Measurements from ENCODE around the gene RPN1. TPM values are rescaled to one million over a fixed set of nuclear protein-coding genes. Genes with fewer than 3 reads are reported as not detected.
"Not testable (repeated sequence)": the region's sequence is repeated elsewhere in the genome, so short reads cannot be mapped to it uniquely, and the experiment has no call there.

The RPN1 gene
- total RNA-seq, 5 donors from 2014 or later (not counting 1 experiment from before 2014, with no cell fraction given), result 86.1 to 119 (median 100) TPM

- not testable (repeated sequence) for H3K36me3 Mint-ChIP-seq; H3K27ac ChIP-seq (ENCODE audit: low read length); H3K4me1 ChIP-seq (ENCODE audit: control insufficient read depth in 1 of 2, extremely low read depth in 1 of 2, insufficient read depth in 2 of 2, low read length in 2 of 2); H3K27me3 Mint-ChIP-seq; H3K36me3 ChIP-seq (ENCODE audit: control insufficient read depth in 2 of 2, extremely low read depth in 1 of 2, insufficient read depth in 1 of 2, low read length in 1 of 2); ATAC-seq (replicated peaks in 1 of 4); H3K9me3 Mint-ChIP-seq; H3K9me3 ChIP-seq; DNase-seq; H3K27me3 ChIP-seq (replicated peaks in 1 of 2; ENCODE audit: control insufficient read depth in 2 of 2, extremely low read depth in 1 of 2, insufficient read depth in 2 of 2, low read length in 1 of 2); H3K4me3 Mint-ChIP-seq; H3K4me3 ChIP-seq (ENCODE audit: control insufficient read depth in 1 of 2, extremely low read depth in 1 of 2, low read length in 1 of 2)
- peak overlapping the region in 1 of 2 donors; percentile 17 for H3K27ac Mint-ChIP-seq
- ChIA-PET POLR2A (interaction anchor here in 1 of 2 donors (0.6 kb wide), 1 partner anchor 24 kb away, joined by 3 read pairs; no protein-coding TSS in a partner anchor), CTCF (interaction anchor here in 1 of 2 donors (0.6 kb wide), 1 partner anchor 24 kb away, joined by 6 read pairs; no protein-coding TSS in a partner anchor)
- peaks cover 6 to 27% (median 19%) of the 10 kb centered on the region in 3 donors for H3K4me1 Mint-ChIP-seq
- WGBS (ENCODE audit: insufficient coverage), result no CpG with 5 or more reads among the region's 1 CpG
These were observed 60.6 kb downstream of the RPN1 start for GRCh38 chr3:128589985-128590384.

GRCh38 chr3:128588147-128588546, 62.5 kb downstream of the RPN1 start:
- H3K4me3 ChIP-seq (ENCODE audit: control insufficient read depth in 1 of 2, extremely low read depth in 1 of 2, low read length in 1 of 2), result no peak overlapping the region
- CTCF ChIA-PET, result interaction anchor here in 1 of 2 donors (0.7 kb wide), 1 partner anchor 431 kb away, joined by 3 read pairs; no protein-coding TSS in a partner anchor
- no peaks in the 10 kb centered on the region for H3K9me3 ChIP-seq
- H3K27me3 Mint-ChIP-seq, result peaks cover 0 to 7% of the 10 kb centered on the region in 2 donors
- POLR2A ChIA-PET, result interaction anchor here in 1 of 2 donors (0.7 kb wide), 1 partner anchor 61 kb away, joined by 4 read pairs; no protein-coding TSS in a partner anchor
- H3K36me3 Mint-ChIP-seq, result no peaks in the 10 kb centered on the region
- H3K27me3 ChIP-seq (replicated peaks in 1 of 2; ENCODE audit: control insufficient read depth in 2 of 2, extremely low read depth in 1 of 2, insufficient read depth in 2 of 2, low read length in 1 of 2), result peaks cover 0 to 13% of the 10 kb centered on the region in 2 experiments
- H3K27ac ChIP-seq (ENCODE audit: low read length), result no peak overlapping the region
- peaks cover 4 to 21% (median 19%) of the 10 kb centered on the region in 3 donors for H3K4me1 Mint-ChIP-seq
- no peaks in the 10 kb centered on the region for H3K36me3 ChIP-seq (ENCODE audit: control insufficient read depth in 2 of 2, extremely low read depth in 1 of 2, insufficient read depth in 1 of 2, low read length in 1 of 2)
- no peak for ATAC-seq (replicated peaks in 1 of 4)
- H3K4me1 ChIP-seq (ENCODE audit: control insufficient read depth in 1 of 2, extremely low read depth in 1 of 2, insufficient read depth in 2 of 2, low read length in 2 of 2), result no peaks in the 10 kb centered on the region
- H3K9me3 Mint-ChIP-seq, result peaks cover 0 to 5% (median 0%) of the 10 kb centered on the region in 3 donors
- no peak for DNase-seq
- H3K27ac Mint-ChIP-seq, result peak overlapping the region in 1 of 2 donors; percentile 49
- H3K4me3 Mint-ChIP-seq, result peak overlapping the region in 1 of 3 donors; percentile 28
- WGBS (ENCODE audit: insufficient coverage), result 49% methylated on average over 9 of the region's 10 CpGs

- no peaks in the 10 kb centered on the region for H3K36me3 Mint-ChIP-seq
These were observed 63.2 kb downstream of the RPN1 start for GRCh38 chr3:128587391-128587790.

GRCh38 chr3:128586932-128587331, 63.7 kb downstream of the RPN1 start:
- peaks cover 1 to 18% (median 15%) of the 10 kb centered on the region in 3 donors for H3K4me1 Mint-ChIP-seq

More at GRCh38 chr3:128587391-128587790, 63.2 kb downstream of the RPN1 start:
- peaks cover 0 to 11% of the 10 kb centered on the region in 2 donors for H3K27me3 Mint-ChIP-seq
- Histone ChIP-seq H3K4me3 (ENCODE audit: control insufficient read depth in 1 of 2, extremely low read depth in 1 of 2, low read length in 1 of 2) (no peak overlapping the region), H3K36me3 (ENCODE audit: control insufficient read depth in 2 of 2, extremely low read depth in 1 of 2, insufficient read depth in 1 of 2, low read length in 1 of 2) (no peaks in the 10 kb centered on the region), H3K27ac (ENCODE audit: low read length) (no peak overlapping the region), H3K9me3 (no peaks in the 10 kb centered on the region), H3K4me1 (ENCODE audit: control insufficient read depth in 1 of 2, extremely low read depth in 1 of 2, insufficient read depth in 2 of 2, low read length in 2 of 2) (no peaks in the 10 kb centered on the region), H3K27me3 (replicated peaks in 1 of 2; ENCODE audit: control insufficient read depth in 2 of 2, extremely low read depth in 1 of 2, insufficient read depth in 2 of 2, low read length in 1 of 2) (peaks cover 0 to 16% of the 10 kb centered on the region in 2 experiments)
- ChIA-PET CTCF (no interaction called here), POLR2A (interaction anchor here in 1 of 2 donors (0.7 kb wide), 1 partner anchor 62 kb away, joined by 4 read pairs; no protein-coding TSS in a partner anchor)
- no peak for DNase-seq
- no peak overlapping the region for H3K4me3 Mint-ChIP-seq
- H3K27ac Mint-ChIP-seq, result no peak overlapping the region
- WGBS (ENCODE audit: insufficient coverage), result 92% methylated on average over 2 of the region's 3 CpGs
- H3K9me3 Mint-ChIP-seq, result peaks cover 0 to 5% (median 0%) of the 10 kb centered on the region in 3 donors
- H3K4me1 Mint-ChIP-seq, result peaks cover 4 to 21% (median 19%) of the 10 kb centered on the region in 3 donors
- no peak for ATAC-seq (replicated peaks in 1 of 4)

GRCh38 chr3:128586391-128586790, 64.2 kb downstream of the RPN1 start:
- H3K4me1 ChIP-seq (ENCODE audit: control insufficient read depth in 1 of 2, extremely low read depth in 1 of 2, insufficient read depth in 2 of 2, low read length in 2 of 2); H3K9me3 Mint-ChIP-seq; H3K9me3 ChIP-seq; CTCF ChIA-PET; POLR2A ChIA-PET; DNase-seq; H3K27ac Mint-ChIP-seq; ATAC-seq (replicated peaks in 1 of 4); H3K36me3 Mint-ChIP-seq; H3K4me3 Mint-ChIP-seq; H3K27ac ChIP-seq (ENCODE audit: low read length); H3K36me3 ChIP-seq (ENCODE audit: control insufficient read depth in 2 of 2, extremely low read depth in 1 of 2, insufficient read depth in 1 of 2, low read length in 1 of 2); H3K4me3 ChIP-seq (ENCODE audit: control insufficient read depth in 1 of 2, extremely low read depth in 1 of 2, low read length in 1 of 2): not testable (repeated sequence)
- Mint-ChIP-seq H3K27me3 (peaks cover 0 to 17% of the 10 kb centered on the region in 2 donors), H3K4me1 (peaks cover 0 to 13% (median 11%) of the 10 kb centered on the region in 3 donors)
- H3K27me3 ChIP-seq (replicated peaks in 1 of 2; ENCODE audit: control insufficient read depth in 2 of 2, extremely low read depth in 1 of 2, insufficient read depth in 2 of 2, low read length in 1 of 2), result peaks cover 0 to 19% of the 10 kb centered on the region in 2 experiments
- 74% methylated on average over 3 of the region's 9 CpGs for WGBS (ENCODE audit: insufficient coverage)

More at GRCh38 chr3:128586932-128587331, 63.7 kb downstream of the RPN1 start:
- peaks cover 0 to 19% of the 10 kb centered on the region in 2 experiments for H3K27me3 ChIP-seq (replicated peaks in 1 of 2; ENCODE audit: control insufficient read depth in 2 of 2, extremely low read depth in 1 of 2, insufficient read depth in 2 of 2, low read length in 1 of 2)
- H3K27ac Mint-ChIP-seq; H3K36me3 ChIP-seq (ENCODE audit: control insufficient read depth in 2 of 2, extremely low read depth in 1 of 2, insufficient read depth in 1 of 2, low read length in 1 of 2); H3K4me3 Mint-ChIP-seq; H3K36me3 Mint-ChIP-seq; H3K4me3 ChIP-seq (ENCODE audit: control insufficient read depth in 1 of 2, extremely low read depth in 1 of 2, low read length in 1 of 2); H3K27ac ChIP-seq (ENCODE audit: low read length); H3K9me3 Mint-ChIP-seq; ATAC-seq (replicated peaks in 1 of 4); H3K9me3 ChIP-seq; DNase-seq; POLR2A ChIA-PET; H3K4me1 ChIP-seq (ENCODE audit: control insufficient read depth in 1 of 2, extremely low read depth in 1 of 2, insufficient read depth in 2 of 2, low read length in 2 of 2); CTCF ChIA-PET: not testable (repeated sequence)
- WGBS (ENCODE audit: insufficient coverage), result 60% methylated on average over 2 of the region's 8 CpGs
- H3K27me3 Mint-ChIP-seq, result peaks cover 0 to 15% of the 10 kb centered on the region in 2 donors

GRCh38 chr3:128585974-128586373, 64.6 kb downstream of the RPN1 start:
- no peak for ATAC-seq (replicated peaks in 1 of 4)
- Histone ChIP-seq H3K27ac (ENCODE audit: low read length) (no peak overlapping the region), H3K27me3 (replicated peaks in 1 of 2; ENCODE audit: control insufficient read depth in 2 of 2, extremely low read depth in 1 of 2, insufficient read depth in 2 of 2, low read length in 1 of 2) (peaks cover 0 to 19% of the 10 kb centered on the region in 2 experiments), H3K9me3 (no peaks in the 10 kb centered on the region), H3K4me1 (ENCODE audit: control insufficient read depth in 1 of 2, extremely low read depth in 1 of 2, insufficient read depth in 2 of 2, low read length in 2 of 2) (no peaks in the 10 kb centered on the region), H3K4me3 (ENCODE audit: control insufficient read depth in 1 of 2, extremely low read depth in 1 of 2, low read length in 1 of 2) (no peak overlapping the region), H3K36me3 (ENCODE audit: control insufficient read depth in 2 of 2, extremely low read depth in 1 of 2, insufficient read depth in 1 of 2, low read length in 1 of 2) (no peaks in the 10 kb centered on the region)
- H3K4me3 Mint-ChIP-seq, result no peak overlapping the region
- H3K27me3 Mint-ChIP-seq, result peaks cover 0 to 20% of the 10 kb centered on the region in 2 donors
- H3K9me3 Mint-ChIP-seq, result peaks cover 0 to 5% (median 0%) of the 10 kb centered on the region in 3 donors
- ChIA-PET CTCF (no interaction called here), POLR2A (interaction anchor here in 1 of 2 donors (0.6 kb wide), 1 partner anchor 284 kb away, joined by 3 read pairs; no protein-coding TSS in a partner anchor)
- WGBS (ENCODE audit: insufficient coverage), result 99% methylated on average over 10 of the region's 11 CpGs
- peaks cover 0 to 13% (median 11%) of the 10 kb centered on the region in 3 donors for H3K4me1 Mint-ChIP-seq
- no peak overlapping the region for H3K27ac Mint-ChIP-seq
- no peaks in the 10 kb centered on the region for H3K36me3 Mint-ChIP-seq
- DNase-seq, result no peak
